MM.1S (cell line): Measurements from ENCODE around the gene DNAI2.

Experiments
- DNase-seq: peaks from one replicate; pipeline ENCODE4 v3.0.0-alpha.2; 2015
- H2AFZ ChIP-seq: fragments of 300-600 bp; sonication (generic); 2 replicates; pipeline ENCODE4 v1.6.0; 2016; ENCODE audit warnings: antibody characterized with exemption, low read length
- H3F3A ChIP-seq: fragments of 300-600 bp; sonication (generic); 2 replicates; pipeline ENCODE4 v1.6.1; 2016; ENCODE audit warnings: mild to moderate bottlenecking, antibody characterized with exemption, low read length, moderate library complexity, mixed read lengths; ENCODE audit not compliant: insufficient read depth
- H3K27ac ChIP-seq: fragments of 300-600 bp; sonication (generic); 2 replicates; pipeline ENCODE4 v1.5.1; 2016; ENCODE audit warnings: mild to moderate bottlenecking, low read length
- H3K27me3 ChIP-seq: fragments of 300-600 bp; sonication (generic); replicated peaks from 2 replicates; pipeline ENCODE4 v1.6.0; 2016; ENCODE audit warnings: low read length; ENCODE audit not compliant: insufficient read depth
- H3K36me3 ChIP-seq: fragments of 300-600 bp; sonication (generic); replicated peaks from 2 replicates; pipeline ENCODE4 v1.6.1; 2016; ENCODE audit warnings: mild to moderate bottlenecking, low read length, mixed read lengths; ENCODE audit not compliant: insufficient read depth
- H3K4me1 ChIP-seq: fragments of 300-600 bp; sonication (generic); 2 replicates; pipeline ENCODE4 v1.6.1; 2016; ENCODE audit warnings: low read length, mixed read lengths
- H3K4me2 ChIP-seq: fragments of 300-600 bp; sonication (generic); 2 replicates; pipeline ENCODE4 v1.6.0; 2016; ENCODE audit warnings: low read depth, low read length
- H3K4me3 ChIP-seq: fragments of 300-600 bp; sonication (generic); 2 replicates; pipeline ENCODE4 v1.5.1; 2016; ENCODE audit warnings: low read length, mixed read lengths
- H3K79me2 ChIP-seq: fragments of 300-600 bp; sonication (generic); 2 replicates; pipeline ENCODE4 v1.6.1; 2016; ENCODE audit warnings: mixed run types, low read length, mixed read lengths
- H3K9ac ChIP-seq: fragments of 300-600 bp; sonication (generic); 2 replicates; pipeline ENCODE4 v1.6.1; 2016; ENCODE audit warnings: low read length, mixed read lengths
- H3K9me2 ChIP-seq: fragments of 300-600 bp; sonication (generic); replicated peaks from 2 replicates; pipeline ENCODE4 v1.6.1; 2016; ENCODE audit warnings: mild to moderate bottlenecking, low read length, mixed read lengths; ENCODE audit not compliant: insufficient read depth
- H3K9me3 ChIP-seq: fragments of 300-600 bp; sonication (generic); replicated peaks from 2 replicates; pipeline ENCODE4 v1.6.1; 2016; ENCODE audit warnings: mild to moderate bottlenecking, low read length, mixed read lengths; ENCODE audit not compliant: insufficient read depth
- H4K20me1 ChIP-seq: fragments of 300-600 bp; sonication (generic); 2 replicates; pipeline ENCODE4 v1.6.1; 2016; ENCODE audit warnings: mild to moderate bottlenecking, low read length, moderate library complexity, mixed read lengths; ENCODE audit not compliant: insufficient read depth
- EZH2 ChIP-seq: fragments of 300-600 bp; sonication (generic); optimal IDR thresholded peaks from 2 replicates; pipeline ENCODE3; 2017; ENCODE audit warnings: low read depth, mild to moderate bottlenecking, antibody characterized with exemption, low read length, mixed read lengths
- EZH2phosphoT487 ChIP-seq: fragments of 300-600 bp; sonication (generic); IDR thresholded peaks from 2 replicates; pipeline ENCODE4 v1.6.1; 2018; ENCODE audit warnings: antibody characterized with exemption, low read length
- TF ChIP-seq, protein P1 (sequence below): fragments of 300-600 bp; sonication (generic); IDR thresholded peaks from 2 replicates; pipeline ENCODE4 v1.5.1; 2016; ENCODE audit warnings: antibody characterized with exemption, low read length, mixed read lengths

DNAI2 gene

GRCh38 chr17:74353446-74354060 is 79.5 kb downstream of the DNAI2 start:
- H3K9ac ChIP-seq: no peak overlapping the region

GRCh38 chr17:74354123-74354522 is 80.1 kb downstream of the DNAI2 start:
- H3K4me2 ChIP-seq: no peak overlapping the region
- no peaks in the 10 kb centered on the region for H3F3A ChIP-seq
- no peaks in the 10 kb centered on the region for H3K9me3 ChIP-seq
- H3K36me3 ChIP-seq: no peaks in the 10 kb centered on the region
- TF ChIP-seq EZH2phosphoT487 (no peak), EZH2 (no peak)
- TF ChIP-seq, protein P1, sequence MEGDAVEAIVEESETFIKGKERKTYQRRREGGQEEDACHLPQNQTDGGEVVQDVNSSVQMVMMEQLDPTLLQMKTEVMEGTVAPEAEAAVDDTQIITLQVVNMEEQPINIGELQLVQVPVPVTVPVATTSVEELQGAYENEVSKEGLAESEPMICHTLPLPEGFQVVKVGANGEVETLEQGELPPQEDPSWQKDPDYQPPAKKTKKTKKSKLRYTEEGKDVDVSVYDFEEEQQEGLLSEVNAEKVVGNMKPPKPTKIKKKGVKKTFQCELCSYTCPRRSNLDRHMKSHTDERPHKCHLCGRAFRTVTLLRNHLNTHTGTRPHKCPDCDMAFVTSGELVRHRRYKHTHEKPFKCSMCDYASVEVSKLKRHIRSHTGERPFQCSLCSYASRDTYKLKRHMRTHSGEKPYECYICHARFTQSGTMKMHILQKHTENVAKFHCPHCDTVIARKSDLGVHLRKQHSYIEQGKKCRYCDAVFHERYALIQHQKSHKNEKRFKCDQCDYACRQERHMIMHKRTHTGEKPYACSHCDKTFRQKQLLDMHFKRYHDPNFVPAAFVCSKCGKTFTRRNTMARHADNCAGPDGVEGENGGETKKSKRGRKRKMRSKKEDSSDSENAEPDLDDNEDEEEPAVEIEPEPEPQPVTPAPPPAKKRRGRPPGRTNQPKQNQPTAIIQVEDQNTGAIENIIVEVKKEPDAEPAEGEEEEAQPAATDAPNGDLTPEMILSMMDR: peak; percentile 81
- H3K4me1 ChIP-seq: no peaks in the 10 kb centered on the region
- DNase-seq: peak; percentile 31
- no peak overlapping the region for H3K4me3 ChIP-seq
- H3K9me2 ChIP-seq: no peaks in the 10 kb centered on the region
- no peak overlapping the region for H3K9ac ChIP-seq
- no peak overlapping the region for H3K27ac ChIP-seq
- no peak overlapping the region for H2AFZ ChIP-seq
- no peaks in the 10 kb centered on the region for H3K79me2 ChIP-seq
- peaks cover 96% of the 10 kb centered on the region for H3K27me3 ChIP-seq
- no peaks in the 10 kb centered on the region for H4K20me1 ChIP-seq

More at GRCh38 chr17:74353446-74354060, 79.5 kb downstream of the DNAI2 start:
- Histone ChIP-seq H3K79me2 (no peaks in the 10 kb centered on the region), H3K36me3 (no peaks in the 10 kb centered on the region), H3K9me3 (no peaks in the 10 kb centered on the region), H3K4me2 (no peak overlapping the region), H2AFZ (no peak overlapping the region), H4K20me1 (no peaks in the 10 kb centered on the region), H3K4me3 (no peak overlapping the region), H3K9me2 (no peaks in the 10 kb centered on the region), H3K27me3 (peaks cover 97% of the 10 kb centered on the region), H3K4me1 (no peaks in the 10 kb centered on the region), H3K27ac (no peak overlapping the region), H3F3A (no peaks in the 10 kb centered on the region)
- DNase-seq: no peak
- TF ChIP-seq EZH2 (no peak), EZH2phosphoT487 (no peak)
- TF ChIP-seq, protein P1: no peak

- no peaks in the 10 kb centered on the region for H3F3A ChIP-seq
- H3K27me3 ChIP-seq: peaks cover 92% of the 10 kb centered on the region
- H3K79me2 ChIP-seq: no peaks in the 10 kb centered on the region
- H3K36me3 ChIP-seq: no peaks in the 10 kb centered on the region
- DNase-seq: no peak
- no peak overlapping the region for H3K27ac ChIP-seq
- H3K9ac ChIP-seq: no peak overlapping the region
- H3K9me3 ChIP-seq: no peaks in the 10 kb centered on the region
- H3K4me1 ChIP-seq: no peaks in the 10 kb centered on the region
- TF ChIP-seq EZH2phosphoT487 (no peak), EZH2 (no peak)
- TF ChIP-seq, protein P1: no peak
- no peak overlapping the region for H3K4me3 ChIP-seq
- no peaks in the 10 kb centered on the region for H4K20me1 ChIP-seq
- no peak overlapping the region for H3K4me2 ChIP-seq
- H2AFZ ChIP-seq: no peak overlapping the region
- no peaks in the 10 kb centered on the region for H3K9me2 ChIP-seq
These were observed 80.5 kb downstream of the DNAI2 start for GRCh38 chr17:74354561-74354960.
